ENCODE measurements around the gene NFKB1. TPM values are rescaled to one million over a fixed set of nuclear protein-coding genes. Genes with fewer than 3 reads are reported as not detected.

The NFKB1 gene
- total RNA-seq, 1 donor = 67.4 TPM

DNA sequence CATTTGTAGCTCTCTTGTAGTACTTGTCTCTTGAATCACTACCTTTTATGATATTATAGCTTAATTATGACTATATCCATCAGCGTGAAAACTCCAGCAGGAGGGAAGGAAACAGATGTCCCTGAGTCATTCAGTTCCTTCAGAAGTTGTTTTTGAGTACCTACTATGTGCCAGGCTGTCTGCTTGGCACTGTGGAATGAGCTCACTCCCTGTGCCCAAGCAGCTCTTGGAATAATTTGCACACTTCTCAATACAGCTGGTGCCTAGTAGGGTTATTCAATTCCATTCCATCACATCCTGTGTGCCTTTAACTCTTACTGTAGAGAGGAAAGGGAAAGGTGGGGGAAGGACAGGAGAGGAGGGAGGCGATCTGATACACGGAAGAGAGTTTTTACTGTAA lies 77.1 kb downstream of the NFKB1 start:
- DNase-seq (ENCODE audit: low read depth) = no peak
- TF ChIP-seq, protein P1, sequence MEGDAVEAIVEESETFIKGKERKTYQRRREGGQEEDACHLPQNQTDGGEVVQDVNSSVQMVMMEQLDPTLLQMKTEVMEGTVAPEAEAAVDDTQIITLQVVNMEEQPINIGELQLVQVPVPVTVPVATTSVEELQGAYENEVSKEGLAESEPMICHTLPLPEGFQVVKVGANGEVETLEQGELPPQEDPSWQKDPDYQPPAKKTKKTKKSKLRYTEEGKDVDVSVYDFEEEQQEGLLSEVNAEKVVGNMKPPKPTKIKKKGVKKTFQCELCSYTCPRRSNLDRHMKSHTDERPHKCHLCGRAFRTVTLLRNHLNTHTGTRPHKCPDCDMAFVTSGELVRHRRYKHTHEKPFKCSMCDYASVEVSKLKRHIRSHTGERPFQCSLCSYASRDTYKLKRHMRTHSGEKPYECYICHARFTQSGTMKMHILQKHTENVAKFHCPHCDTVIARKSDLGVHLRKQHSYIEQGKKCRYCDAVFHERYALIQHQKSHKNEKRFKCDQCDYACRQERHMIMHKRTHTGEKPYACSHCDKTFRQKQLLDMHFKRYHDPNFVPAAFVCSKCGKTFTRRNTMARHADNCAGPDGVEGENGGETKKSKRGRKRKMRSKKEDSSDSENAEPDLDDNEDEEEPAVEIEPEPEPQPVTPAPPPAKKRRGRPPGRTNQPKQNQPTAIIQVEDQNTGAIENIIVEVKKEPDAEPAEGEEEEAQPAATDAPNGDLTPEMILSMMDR (IDR thresholded peaks at IDR 0.05; ENCODE audit: insufficient read depth, low read depth, low read length) = no peak
- H3K4me3 ChIP-seq (ENCODE audit: low read depth, low read length) = no peak overlapping the region

DNA sequence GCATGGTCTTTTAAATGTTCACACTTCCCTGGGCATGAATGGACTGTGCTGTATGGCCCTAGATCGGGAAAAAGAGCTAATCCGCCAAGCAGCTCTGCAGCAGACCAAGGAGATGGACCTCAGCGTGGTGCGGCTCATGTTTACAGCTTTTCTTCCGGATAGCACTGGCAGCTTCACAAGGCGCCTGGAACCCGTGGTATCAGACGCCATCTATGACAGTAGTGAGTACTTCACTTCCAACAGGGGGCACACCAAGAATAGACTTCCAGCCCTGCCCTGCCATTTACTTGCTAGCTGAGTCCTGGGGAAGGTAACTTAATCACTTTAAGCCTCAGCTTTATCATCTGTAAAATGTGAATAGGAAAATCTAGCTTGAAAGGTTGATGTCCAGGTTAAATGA lies 77.7 kb downstream of the NFKB1 start:
- TF ChIP-seq, protein P1 (IDR thresholded peaks at IDR 0.05; ENCODE audit: insufficient read depth, low read depth, low read length) = peak; percentile 17
- DNase-seq (ENCODE audit: low read depth) = no peak

DNA sequence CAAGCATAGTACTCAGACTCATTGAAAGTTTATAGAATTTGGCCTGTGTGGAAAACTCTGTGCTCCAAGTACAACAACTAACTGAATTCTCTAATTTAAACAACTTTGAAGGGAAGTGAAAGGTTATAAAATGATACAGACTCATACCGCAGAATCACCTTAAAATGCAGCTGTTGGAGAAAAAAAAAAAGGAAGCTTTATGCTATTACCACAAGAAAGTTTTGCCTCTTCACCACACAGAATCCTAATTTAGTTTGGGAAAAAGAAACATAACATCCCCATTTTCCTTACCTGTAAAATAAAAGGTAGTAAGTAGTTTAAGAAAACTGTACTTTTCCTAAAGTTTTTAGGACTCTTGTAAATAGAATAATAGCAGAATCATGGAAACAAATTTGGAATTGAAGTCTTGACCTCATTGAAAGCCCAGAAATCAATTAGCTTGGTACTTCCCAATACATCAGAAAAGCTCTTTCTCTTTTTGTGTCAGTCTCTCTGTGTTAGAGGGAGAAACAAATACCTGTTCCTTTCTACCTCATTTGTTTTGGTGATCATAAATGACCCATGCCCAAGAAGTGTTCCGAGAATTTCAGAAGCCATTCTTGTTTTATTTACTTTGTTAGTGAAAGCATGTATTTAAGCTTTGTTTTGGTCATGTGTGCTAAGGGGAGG lies 78.8 kb downstream of the NFKB1 start:
- no peak for DNase-seq (ENCODE audit: low read depth)
- TF ChIP-seq, protein P1 (IDR thresholded peaks at IDR 0.05; ENCODE audit: insufficient read depth, low read depth, low read length) = no peak
- no peak overlapping the region for H3K4me3 ChIP-seq (ENCODE audit: low read depth, low read length)

More for the DNA sequence above, 77.7 kb downstream of the NFKB1 start:
- H3K4me3 ChIP-seq (ENCODE audit: low read depth, low read length) = no peak overlapping the region

DNA sequence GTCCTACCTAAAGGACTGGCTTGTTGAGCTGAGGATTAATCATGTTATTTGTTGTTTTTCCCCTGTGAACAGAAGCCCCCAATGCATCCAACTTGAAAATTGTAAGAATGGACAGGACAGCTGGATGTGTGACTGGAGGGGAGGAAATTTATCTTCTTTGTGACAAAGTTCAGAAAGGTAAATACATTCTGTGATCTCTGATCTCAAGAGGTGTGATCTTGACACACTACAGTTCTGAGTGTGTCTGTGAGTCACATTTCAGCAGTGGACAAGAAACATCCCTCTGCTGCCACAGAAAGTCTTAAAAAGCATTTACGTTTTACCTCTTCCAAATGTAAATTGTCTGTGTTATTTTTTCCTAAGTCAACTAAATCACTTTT lies 79.3 kb downstream of the NFKB1 start:
- TF ChIP-seq, protein P1 (IDR thresholded peaks at IDR 0.05; ENCODE audit: insufficient read depth, low read depth, low read length) = no peak
- no peak for DNase-seq (ENCODE audit: low read depth)
- H3K4me3 ChIP-seq (ENCODE audit: low read depth, low read length) = no peak overlapping the region

DNA sequence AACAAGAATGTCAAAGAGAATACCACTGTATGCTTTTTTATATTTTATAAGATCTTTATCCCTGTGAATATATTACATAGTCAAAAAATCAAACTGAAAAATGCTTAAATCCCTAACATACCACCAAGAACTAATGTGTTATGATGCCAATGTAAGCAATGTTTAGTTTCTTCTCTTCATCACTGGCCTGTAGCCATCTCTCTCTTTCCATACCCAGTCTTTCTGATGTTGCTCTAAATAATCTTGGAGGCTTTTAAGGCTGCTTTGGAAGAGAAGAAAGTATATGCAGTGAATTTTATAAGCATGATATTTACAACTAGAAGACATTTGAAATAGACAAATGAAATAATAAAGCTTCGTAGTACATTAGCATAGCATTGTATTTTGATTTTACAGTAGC lies 82.9 kb downstream of the NFKB1 start:
- TF ChIP-seq, protein P1 (IDR thresholded peaks at IDR 0.05; ENCODE audit: insufficient read depth, low read depth, low read length) = no peak
- no peak for DNase-seq (ENCODE audit: low read depth)
- no peak overlapping the region for H3K4me3 ChIP-seq (ENCODE audit: low read depth, low read length)

DNA sequence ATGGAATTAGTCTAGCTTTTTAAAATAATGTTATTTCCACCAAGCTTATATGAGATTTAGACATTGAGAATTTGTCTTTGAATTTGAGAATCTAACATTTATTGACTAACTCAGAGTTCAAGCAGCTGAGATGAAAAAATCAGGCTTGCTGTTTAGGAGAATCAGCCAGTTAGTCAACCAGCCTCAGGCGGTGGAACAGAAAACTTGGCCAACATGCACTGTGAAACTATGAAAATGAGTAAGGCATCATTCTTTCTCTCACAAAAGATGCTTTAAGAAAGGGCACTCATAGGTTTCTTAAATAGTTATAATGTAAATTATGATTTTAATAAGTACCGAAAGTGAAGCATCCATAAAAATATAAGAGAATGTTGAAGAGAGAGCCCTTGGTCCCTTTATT lies 84.2 kb downstream of the NFKB1 start:
- no peak for DNase-seq (ENCODE audit: low read depth)
- TF ChIP-seq, protein P1 (IDR thresholded peaks at IDR 0.05; ENCODE audit: insufficient read depth, low read depth, low read length) = no peak

More for the DNA sequence above, 84.2 kb downstream of the NFKB1 start:
- no peak overlapping the region for H3K4me3 ChIP-seq (ENCODE audit: low read depth, low read length)
